IPS-20b (cell line): ENCODE measurements around the gene PAXX.

Experiments used
- H3K27ac ChIP-seq: one replicate; pipeline ENCODE4 v1.5.1; 2013; ENCODE audit warnings: low read length
- H3K27me3 ChIP-seq: 2 replicates; pipeline ENCODE4 v1.6.1; 2013; ENCODE audit warnings: mild to moderate bottlenecking, low read length, inconsistent platforms; ENCODE audit not compliant: insufficient read depth
- H3K36me3 ChIP-seq: 2 replicates; pipeline ENCODE4 v1.6.1; 2013; ENCODE audit warnings: low read depth, mild to moderate bottlenecking, inconsistent platforms, low read length, moderate library complexity; ENCODE audit not compliant: insufficient read depth
- H3K4me1 ChIP-seq: 2 replicates; pipeline ENCODE4 v1.6.1; 2013; ENCODE audit warnings: mild to moderate bottlenecking, control low read depth, inconsistent platforms, low read length, moderate library complexity; ENCODE audit not compliant: insufficient read depth
- H3K4me3 ChIP-seq: 2 replicates; pipeline ENCODE4 v1.5.1; 2013; ENCODE audit warnings: mild to moderate bottlenecking, low read length, inconsistent platforms
- H3K9ac ChIP-seq: 2 replicates; pipeline ENCODE4 v1.6.1; 2013; ENCODE audit warnings: low read depth, mild to moderate bottlenecking, inconsistent platforms, low read length, moderate library complexity
- H3K9me3 ChIP-seq: 2 replicates; pipeline ENCODE4 v1.6.1; 2013; ENCODE audit warnings: mild to moderate bottlenecking, low read depth, low read length, inconsistent platforms; ENCODE audit not compliant: insufficient read depth

PAXX gene

DNA sequence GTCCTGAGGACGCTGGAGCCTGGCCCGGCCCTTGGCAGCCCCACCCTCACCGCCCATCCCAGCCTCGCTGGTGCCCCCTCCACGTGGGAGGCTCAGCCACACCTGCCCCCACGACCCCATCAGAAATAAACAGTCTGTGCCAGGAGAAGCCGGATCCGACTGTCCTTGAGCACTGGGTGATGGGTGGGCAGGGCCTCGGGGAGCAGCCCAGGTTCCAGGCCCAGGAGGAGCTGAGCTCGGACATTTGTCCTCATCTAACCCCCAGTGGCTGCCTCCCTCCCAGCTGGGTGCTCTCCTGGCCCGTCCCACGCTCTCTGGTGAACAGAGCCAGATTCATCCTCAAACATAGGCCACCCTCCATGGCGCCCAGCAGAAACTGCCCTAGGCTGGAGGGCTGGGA lies 19.5 kb upstream of the PAXX start:
- Histone ChIP-seq H3K9ac (no peak overlapping the region), H3K27me3 (peaks cover 10% of the 10 kb centered on the region), H3K36me3 (no peaks in the 10 kb centered on the region), H3K4me1 (no peaks in the 10 kb centered on the region; the same call in 1 of the 2 replicates), H3K27ac (no peak overlapping the region), H3K9me3 (no peaks in the 10 kb centered on the region), H3K4me3 (no peak overlapping the region)

GRCh38 chr9:136973618-136974617 lies 18.3 kb upstream of the PAXX start:
- Histone ChIP-seq H3K9me3 (no peaks in the 10 kb centered on the region), H3K27me3 (peaks cover 11% of the 10 kb centered on the region), H3K36me3 (no peaks in the 10 kb centered on the region), H3K4me1 (no peaks in the 10 kb centered on the region; the same call in 1 of the 2 replicates), H3K9ac (no peak overlapping the region), H3K4me3 (no peak overlapping the region), H3K27ac (no peak overlapping the region)

DNA sequence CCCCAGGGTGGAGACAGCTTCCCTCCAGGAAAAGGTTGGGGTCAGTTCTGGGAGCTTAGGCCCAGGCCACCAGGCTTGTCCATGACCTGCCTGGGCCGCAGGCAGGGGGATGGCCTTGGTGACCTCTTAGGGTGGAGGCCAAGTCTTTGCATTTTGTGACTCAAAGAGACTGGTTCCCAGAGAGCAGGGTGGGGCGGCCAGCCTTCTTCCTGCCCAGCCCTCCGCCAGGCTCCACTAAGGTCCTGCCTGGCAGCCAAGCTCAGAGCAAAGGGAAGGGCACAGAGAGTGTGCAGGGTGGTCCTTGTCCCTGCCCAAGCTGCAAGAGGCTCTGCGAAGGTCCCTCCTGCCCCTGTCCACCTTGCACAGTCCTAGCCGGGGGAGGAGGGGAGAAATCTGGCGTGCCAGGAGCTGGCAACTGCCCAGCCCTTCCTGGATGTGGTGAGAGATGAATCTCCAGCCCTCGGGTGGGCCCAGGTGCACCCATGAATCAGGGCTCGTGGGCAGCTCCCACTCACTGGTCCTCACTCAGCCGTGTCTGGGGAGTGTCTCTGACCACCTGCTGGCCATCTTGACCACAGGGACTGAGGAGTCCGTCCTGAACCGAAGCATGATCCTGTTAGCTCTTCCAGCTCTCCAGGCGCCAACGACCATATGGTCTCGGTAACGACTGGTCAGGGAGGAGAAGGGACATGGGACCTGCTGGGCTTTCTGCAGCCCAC lies 17.2 kb upstream of the PAXX start:
- no peak overlapping the region for H3K27ac ChIP-seq
- no peaks in the 10 kb centered on the region; the same call in 1 of the 2 replicates for H3K4me1 ChIP-seq
- no peaks in the 10 kb centered on the region for H3K9me3 ChIP-seq
- no peak overlapping the region for H3K9ac ChIP-seq
- H3K36me3 ChIP-seq = no peaks in the 10 kb centered on the region
- H3K4me3 ChIP-seq = no peak overlapping the region
- H3K27me3 ChIP-seq = peaks cover 11% of the 10 kb centered on the region

GRCh38 chr9:136975644-136976043 lies 16.6 kb upstream of the PAXX start:
- Histone ChIP-seq H3K9me3 (no peaks in the 10 kb centered on the region), H3K27me3 (peaks cover 11% of the 10 kb centered on the region), H3K36me3 (no peaks in the 10 kb centered on the region), H3K9ac (no peak overlapping the region), H3K27ac (no peak overlapping the region), H3K4me1 (no peaks in the 10 kb centered on the region; the same call in 1 of the 2 replicates), H3K4me3 (no peak overlapping the region)

GRCh38 chr9:136977223-136977622 lies 15.0 kb upstream of the PAXX start, which contains the start of gene PTGDS:
Gene PTGDS, plus strand, starts transcription at chr9:136977504. Its CDS starts 75 bp downstream, at chr9:136977579.
- Histone ChIP-seq H3K4me3 (peak within 1 kb of the TSS; percentile 72), H3K9ac (peak within 1 kb of the TSS; percentile 41; the same call in 1 of the 2 replicates), H3K27ac (no peak within 1 kb of the TSS), H3K9me3 (no peaks in the 10 kb centered on the region), H3K4me1 (no peaks in the 10 kb centered on the region; the same call in 1 of the 2 replicates), H3K36me3 (no peaks in the 10 kb centered on the region), H3K27me3 (peaks cover 11% of the 10 kb centered on the region)

DNA sequence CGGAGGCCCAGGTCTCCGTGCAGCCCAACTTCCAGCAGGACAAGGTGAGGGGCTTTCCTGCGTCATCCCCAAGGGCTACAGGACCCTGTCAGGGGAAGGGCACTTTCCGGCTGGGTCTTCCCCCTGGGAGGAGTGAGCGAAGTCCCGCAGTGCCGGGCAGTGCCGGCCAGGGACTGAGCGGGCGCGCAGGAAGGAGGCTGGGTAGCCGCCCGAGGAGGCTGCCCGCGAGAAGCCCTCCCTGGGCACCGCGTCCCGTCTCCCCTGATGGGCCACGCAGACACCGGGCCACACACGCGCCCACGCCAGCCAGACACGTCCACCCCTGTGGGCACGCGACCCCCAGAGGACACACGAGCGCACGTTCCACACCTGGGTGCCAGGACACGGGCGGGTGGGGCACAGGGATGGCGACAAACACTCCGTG lies 14.6 kb upstream of the PAXX start:
- peaks cover 11% of the 10 kb centered on the region for H3K27me3 ChIP-seq
- peak overlapping the region; percentile 72 for H3K4me3 ChIP-seq
- H3K4me1 ChIP-seq = no peaks in the 10 kb centered on the region; the same call in 1 of the 2 replicates
- H3K27ac ChIP-seq = no peak overlapping the region
- H3K36me3 ChIP-seq = no peaks in the 10 kb centered on the region
- peak overlapping the region; percentile 41; the same call in 1 of the 2 replicates for H3K9ac ChIP-seq
- H3K9me3 ChIP-seq = no peaks in the 10 kb centered on the region

DNA sequence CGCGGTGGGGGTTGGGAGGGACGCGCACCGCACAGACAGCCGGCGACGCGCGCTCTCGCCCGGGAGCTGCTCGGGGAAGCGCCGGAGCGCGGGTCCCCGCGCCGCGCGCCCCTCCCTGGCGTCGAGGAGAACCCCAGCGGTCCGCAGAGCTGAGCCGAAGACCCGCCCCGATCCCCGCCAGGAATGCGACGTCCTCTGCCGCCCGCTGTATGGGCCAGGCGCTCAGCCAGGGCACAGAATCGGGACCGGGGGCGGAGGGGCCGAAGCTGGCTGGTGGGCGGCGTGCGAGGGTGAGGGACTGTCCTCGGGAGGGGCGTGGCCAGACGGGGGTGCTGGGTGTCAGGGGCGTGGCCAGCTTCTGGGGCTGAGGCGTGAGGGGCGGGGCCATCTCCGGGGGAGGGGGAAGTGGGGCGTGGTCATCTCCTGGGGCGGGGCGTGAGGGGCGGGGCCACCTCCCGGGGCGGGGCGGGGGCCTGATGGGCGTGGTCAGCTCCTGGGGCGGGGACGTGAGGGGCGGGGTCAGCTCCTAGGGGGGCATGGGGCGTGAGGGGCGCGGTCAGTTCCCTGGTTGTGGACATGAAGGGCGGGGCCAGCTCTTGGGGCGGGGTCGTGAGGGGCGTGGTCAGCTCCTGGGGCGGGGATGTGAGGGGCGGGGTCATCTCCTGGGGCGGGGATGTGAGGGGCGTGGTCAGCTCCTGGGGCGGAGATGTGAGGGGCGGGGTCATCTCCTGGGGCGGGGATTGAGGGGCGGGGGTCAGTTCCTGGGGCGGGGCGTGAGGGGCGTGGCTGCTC lies 14.0 kb upstream of the PAXX start:
- no peaks in the 10 kb centered on the region for H3K9me3 ChIP-seq
- H3K4me3 ChIP-seq = peak overlapping the region; percentile 72
- no peak overlapping the region for H3K27ac ChIP-seq
- H3K4me1 ChIP-seq = no peaks in the 10 kb centered on the region; the same call in 1 of the 2 replicates
- H3K36me3 ChIP-seq = no peaks in the 10 kb centered on the region
- H3K9ac ChIP-seq = peak overlapping the region; percentile 41; the same call in 1 of the 2 replicates
- H3K27me3 ChIP-seq = peaks cover 11% of the 10 kb centered on the region

DNA sequence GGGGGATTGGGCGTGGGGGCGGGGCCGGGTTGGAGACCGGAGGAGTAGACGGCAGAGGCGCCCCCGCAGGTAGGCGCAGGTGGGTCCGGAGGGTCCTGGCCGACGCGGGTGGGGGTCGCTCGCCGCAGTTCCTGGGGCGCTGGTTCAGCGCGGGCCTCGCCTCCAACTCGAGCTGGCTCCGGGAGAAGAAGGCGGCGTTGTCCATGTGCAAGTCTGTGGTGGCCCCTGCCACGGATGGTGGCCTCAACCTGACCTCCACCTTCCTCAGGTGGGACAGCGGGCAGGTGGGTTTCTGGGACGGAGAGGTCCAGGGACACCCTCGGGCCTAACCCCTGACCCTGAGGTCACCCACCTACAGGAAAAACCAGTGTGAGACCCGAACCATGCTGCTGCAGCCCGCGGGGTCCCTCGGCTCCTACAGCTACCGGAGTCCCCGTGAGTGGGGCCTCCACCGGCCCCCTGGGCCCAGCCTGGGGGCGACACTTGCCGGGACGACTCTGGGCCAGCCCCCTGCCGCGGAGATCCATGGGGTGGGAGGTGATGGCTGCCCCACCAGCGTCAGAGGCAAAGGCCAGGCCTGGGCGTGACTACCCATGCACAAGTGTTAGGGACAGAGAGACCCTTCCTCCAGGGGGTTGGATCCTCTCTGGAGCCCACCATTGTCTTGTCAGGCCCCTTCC lies 13.2 kb upstream of the PAXX start:
- Histone ChIP-seq H3K36me3 (no peaks in the 10 kb centered on the region), H3K27me3 (peaks cover 18% of the 10 kb centered on the region), H3K9ac (no peak overlapping the region), H3K27ac (no peak overlapping the region), H3K4me3 (no peak overlapping the region), H3K9me3 (no peaks in the 10 kb centered on the region), H3K4me1 (no peaks in the 10 kb centered on the region; the same call in 1 of the 2 replicates)

- H3K36me3 ChIP-seq = no peaks in the 10 kb centered on the region
- H3K27ac ChIP-seq = no peak overlapping the region
- H3K4me3 ChIP-seq = no peak overlapping the region
- H3K4me1 ChIP-seq = no peaks in the 10 kb centered on the region; the same call in 1 of the 2 replicates
- no peaks in the 10 kb centered on the region for H3K9me3 ChIP-seq
- H3K27me3 ChIP-seq = peaks cover 28% of the 10 kb centered on the region
- H3K9ac ChIP-seq = no peak overlapping the region
These were observed 12.2 kb upstream of the PAXX start for GRCh38 chr9:136979769-136980587.
